ENCODE results near the gene P2RY12. TPM values are rescaled to one million over a fixed set of nuclear protein-coding genes. Genes with fewer than 3 reads are reported as not detected.

The P2RY12 gene
- polyA plus RNA-seq, 10 donors = 0.58 to 1.7 (median 0.93) TPM

DNA sequence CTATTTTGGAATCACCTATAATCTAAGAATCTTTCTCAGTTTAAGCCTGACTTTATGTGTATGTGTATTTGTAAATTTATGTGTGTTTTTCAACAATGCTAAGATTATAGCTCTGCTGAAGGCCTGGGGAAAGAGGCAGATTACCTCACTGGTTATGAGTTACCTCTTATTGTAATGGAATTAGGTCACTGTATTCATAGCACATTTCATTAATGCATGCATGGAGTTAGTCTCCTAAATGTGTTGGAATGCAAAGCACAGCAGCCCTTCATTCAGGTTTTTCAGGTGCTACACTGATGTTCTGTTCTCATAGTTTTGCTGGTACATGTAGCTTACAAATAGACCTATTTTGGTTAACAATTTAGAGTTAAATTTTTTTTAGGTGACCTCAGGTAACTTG, 77.4 kb downstream of the P2RY12 start:
- no peak for DNase-seq

DNA sequence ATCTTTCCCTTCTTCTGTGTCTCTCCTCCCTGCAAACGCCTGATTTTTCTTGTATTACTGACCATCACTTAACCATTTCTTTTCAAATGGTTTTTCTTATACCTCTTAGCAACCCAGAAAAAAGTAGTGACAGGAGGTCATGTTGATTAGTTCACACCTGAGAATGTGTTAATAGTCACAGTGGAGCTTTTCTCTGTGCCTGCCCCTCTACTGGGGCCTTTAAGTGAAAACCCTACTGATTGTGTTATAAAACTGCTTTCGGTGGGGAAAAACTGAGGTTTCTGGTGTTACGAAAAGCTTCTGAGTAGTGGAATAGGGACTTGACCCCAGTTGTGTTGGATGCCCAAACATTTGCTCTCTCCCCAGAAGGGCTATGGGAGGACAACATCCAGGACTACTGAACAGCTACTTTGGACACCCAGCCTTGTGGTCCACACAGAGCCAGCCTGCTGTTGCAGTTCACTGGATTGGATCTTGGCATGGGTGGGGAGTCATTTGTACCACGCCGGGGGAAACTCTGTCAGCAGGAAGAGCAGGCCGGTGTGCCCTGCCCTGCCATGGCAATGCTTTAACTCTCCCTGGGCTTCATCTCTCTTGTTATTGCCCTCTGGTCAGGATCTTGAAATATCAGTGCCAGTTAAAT, 78.3 kb downstream of the P2RY12 start:
- no peak for DNase-seq

DNA sequence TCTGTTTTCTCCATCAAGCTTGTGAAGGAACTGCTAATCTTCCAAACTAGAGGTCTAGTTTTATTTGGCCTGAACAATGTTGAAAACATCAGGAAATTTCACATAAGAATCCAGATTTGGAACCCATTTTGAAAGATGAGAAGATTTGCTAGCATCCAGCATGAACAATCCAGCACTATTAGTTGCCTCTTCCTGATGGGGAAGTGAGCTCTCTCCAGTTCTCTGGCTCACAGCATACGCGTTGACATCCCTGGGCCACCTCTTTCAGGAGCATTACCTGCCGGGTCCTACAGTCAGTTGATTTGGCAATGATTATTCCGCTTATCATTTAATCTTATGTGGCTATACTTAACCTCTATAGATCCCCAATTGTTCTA, 78.8 kb downstream of the P2RY12 start:
- no peak for DNase-seq

DNA sequence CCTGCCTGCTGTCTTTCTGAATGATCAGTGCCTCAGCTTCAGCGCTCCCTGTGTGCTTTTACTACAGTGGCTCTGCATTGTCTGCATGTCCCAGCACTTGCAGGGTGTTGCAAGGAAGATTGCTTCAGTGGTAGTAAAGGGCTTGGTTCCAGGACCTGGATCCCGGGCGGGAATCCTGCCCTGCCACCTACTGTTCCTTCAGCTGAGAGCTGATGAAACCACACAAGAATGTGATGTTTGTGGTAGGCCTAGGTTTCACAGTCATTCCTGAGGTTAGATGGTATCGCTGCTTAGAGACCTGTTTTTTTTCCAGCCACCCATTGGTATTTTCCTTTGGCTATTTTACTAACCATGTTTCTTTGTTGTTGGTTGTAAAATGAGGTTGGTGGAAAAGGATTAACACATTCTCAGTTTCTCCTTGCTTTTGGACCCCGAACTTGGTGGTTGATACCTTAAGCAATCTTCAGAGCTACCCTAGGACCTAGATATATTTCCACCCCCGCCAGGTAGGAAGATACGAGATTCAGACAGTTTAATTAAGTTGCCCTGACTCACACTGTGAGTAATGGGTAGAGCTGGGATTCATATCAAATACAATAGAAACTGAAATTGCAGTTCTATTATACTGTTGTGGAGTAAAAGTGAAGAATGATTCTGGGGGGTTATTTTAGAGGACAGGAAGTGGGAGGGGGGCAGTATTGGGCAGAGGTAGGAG, 79.3 kb downstream of the P2RY12 start:
- peak in 1 of 3 donors; percentile 95 for DNase-seq

- no peak for DNase-seq
Observed at GRCh38 chr3:151303751-151304150, 80.8 kb downstream of the P2RY12 start.

DNA sequence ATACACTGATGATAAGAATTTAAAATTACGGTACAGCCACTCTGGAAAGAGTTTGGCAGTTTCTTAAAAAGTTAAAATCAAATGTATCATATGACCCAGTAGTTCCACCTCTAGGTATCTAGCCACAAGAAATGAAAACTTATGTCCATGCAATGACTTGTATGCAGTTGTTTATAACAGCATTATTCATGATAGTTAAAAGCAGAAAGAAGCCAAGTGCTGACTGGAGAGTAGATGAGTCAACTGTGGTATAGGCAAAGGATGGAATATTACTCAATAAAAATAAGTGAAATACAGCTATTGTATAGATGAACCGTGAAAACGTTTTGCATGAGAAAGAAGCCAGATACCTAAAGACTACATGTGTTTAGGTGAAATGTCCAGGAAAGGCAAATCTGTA, 82.8 kb downstream of the P2RY12 start:
- peak in 1 of 3 donors; percentile 49 for DNase-seq

- DNase-seq = no peak
Observed at GRCh38 chr3:151300539-151300938, 84.0 kb downstream of the P2RY12 start.

GRCh38 chr3:151299006-151299405, 85.5 kb downstream of the P2RY12 start:
- no peak for DNase-seq

DNA sequence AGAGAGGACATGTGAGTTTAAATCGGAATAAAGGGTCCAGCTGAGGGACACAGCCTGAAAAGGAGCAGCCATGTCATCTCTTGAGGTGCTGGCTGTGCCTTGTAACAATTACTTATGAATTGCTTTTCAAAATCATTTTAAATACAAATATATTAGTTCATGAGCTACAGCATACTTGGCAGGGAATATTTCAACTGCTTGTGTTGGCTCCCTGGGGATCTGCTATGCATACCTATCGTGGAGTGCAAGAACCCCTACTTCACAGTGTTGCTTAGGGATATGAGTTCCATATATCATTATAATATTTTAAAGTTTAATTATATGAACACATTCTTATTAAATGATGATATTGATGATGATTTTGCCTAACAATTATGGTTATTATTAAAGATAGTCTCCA, 87.1 kb downstream of the P2RY12 start:
- DNase-seq = no peak

DNA sequence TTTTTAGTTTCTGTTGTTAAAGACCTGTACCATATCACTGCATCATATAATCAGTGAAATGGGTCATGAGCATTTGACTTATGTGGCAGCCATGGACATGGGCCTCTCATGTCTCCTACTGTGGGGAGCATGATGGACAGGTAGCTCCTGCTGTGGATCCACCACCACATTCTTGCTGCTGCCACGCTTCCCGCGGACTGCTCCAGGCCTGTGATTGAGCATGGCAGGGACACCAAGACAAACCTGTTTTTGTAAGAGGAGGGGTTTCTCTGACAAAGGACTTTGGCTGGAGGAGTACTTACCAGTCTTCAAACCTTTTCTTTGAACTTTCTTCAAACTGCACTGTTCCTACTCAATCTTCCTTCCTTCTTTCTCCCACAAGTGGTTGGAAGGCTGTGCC, 88.3 kb downstream of the P2RY12 start:
- DNase-seq = no peak

- DNase-seq = no peak
Observed at GRCh38 chr3:151293127-151293526, 91.4 kb downstream of the P2RY12 start.

GRCh38 chr3:151290673-151291072, 93.9 kb downstream of the P2RY12 start:
- peak in 2 of 3 donors; percentile 46 to 60 for DNase-seq

DNA sequence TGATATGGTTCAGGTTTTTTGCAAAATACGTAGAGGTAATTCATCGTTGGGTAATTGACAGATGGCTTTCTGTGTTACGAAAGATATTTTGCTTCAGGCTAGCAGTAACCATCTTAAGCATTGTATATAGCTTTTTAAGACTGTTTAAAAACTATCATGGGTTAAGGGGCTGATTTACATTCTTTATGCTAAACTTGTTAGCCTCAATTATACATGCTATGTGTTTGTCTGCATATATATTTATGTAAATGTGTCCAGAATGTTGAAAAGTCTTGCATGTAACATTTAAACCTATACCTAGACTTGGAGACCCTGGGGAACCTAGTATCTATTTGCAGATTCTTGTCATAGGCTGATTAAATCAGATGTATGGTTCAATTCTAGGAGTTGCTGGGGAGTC, 95.1 kb downstream of the P2RY12 start:
- no peak for DNase-seq

Other genes starting within 250 kb of the P2RY12 start
- 1 to 10 TPM in 2 of 10 donors, under 1 TPM in 2, not detected in 6; 0.31 to 2.7 (median 0.84) TPM for gene GPR171, start 181.5 kb downstream of the P2RY12 start, polyA plus RNA-seq (ENCODE audit: insufficient read length in 10 of 10)
- 1 to 10 TPM; 1.0 to 1.9 (median 1.4) TPM for gene P2RY14, start 106.2 kb downstream of the P2RY12 start, polyA plus RNA-seq (ENCODE audit: insufficient read length in 10 of 10)
- 1 to 10 TPM in 2 of 10 donors, not detected in 8; 1.9 to 2.5 TPM for gene GPR87, start 67.9 kb downstream of the P2RY12 start, polyA plus RNA-seq (ENCODE audit: insufficient read length in 10 of 10)
- 1 to 10 TPM in 8 of 10 donors, under 1 TPM in 2; 0.53 to 1.9 (median 1.3) TPM for gene P2RY13, start 55.2 kb downstream of the P2RY12 start, polyA plus RNA-seq (ENCODE audit: insufficient read length in 10 of 10)
- 10 to 100 TPM in 7 of 10 donors, 1 to 10 TPM in 3; 2.0 to 36.1 (median 15.6) TPM for gene IGSF10, start 76.3 kb upstream of the P2RY12 start, polyA plus RNA-seq (ENCODE audit: insufficient read length in 10 of 10)